ENCODE results near the gene MSH3.
"Not testable (repeated sequence)": the region's sequence is repeated elsewhere in the genome, so short reads cannot be mapped to it uniquely, and the experiment has no call there.

Gene MSH3

GRCh38 chr5:80799041-80799440, 144.6 kb downstream of the MSH3 start:
- DNase-seq: peak; percentile 61

- DNase-seq: no peak
These were observed 145.1 kb downstream of the MSH3 start for GRCh38 chr5:80799573-80799972.

GRCh38 chr5:80804332-80804731, 149.9 kb downstream of the MSH3 start:
- DNase-seq: no peak

- no peak for DNase-seq
These were observed 150.6 kb downstream of the MSH3 start for GRCh38 chr5:80805038-80805437.

DNA sequence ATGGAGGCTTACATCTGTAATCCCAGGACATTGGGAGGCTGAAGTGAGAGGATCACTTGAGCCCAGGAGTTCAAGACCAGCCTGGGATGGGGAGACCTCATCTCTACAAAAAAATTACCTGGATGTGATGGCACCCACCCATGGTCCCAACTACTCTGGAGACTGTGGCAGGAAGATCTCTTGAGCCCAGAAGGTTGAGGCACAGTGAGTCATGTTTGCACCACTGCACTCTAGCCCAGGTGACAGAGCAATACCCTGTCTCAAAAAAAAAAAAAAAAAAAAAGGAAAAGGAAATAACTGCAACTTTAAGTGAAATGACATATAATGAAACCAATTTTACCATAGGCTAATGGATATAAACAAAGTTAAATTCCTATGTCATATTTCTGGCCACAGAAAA, 152.5 kb downstream of the MSH3 start:
- no peak for DNase-seq

DNA sequence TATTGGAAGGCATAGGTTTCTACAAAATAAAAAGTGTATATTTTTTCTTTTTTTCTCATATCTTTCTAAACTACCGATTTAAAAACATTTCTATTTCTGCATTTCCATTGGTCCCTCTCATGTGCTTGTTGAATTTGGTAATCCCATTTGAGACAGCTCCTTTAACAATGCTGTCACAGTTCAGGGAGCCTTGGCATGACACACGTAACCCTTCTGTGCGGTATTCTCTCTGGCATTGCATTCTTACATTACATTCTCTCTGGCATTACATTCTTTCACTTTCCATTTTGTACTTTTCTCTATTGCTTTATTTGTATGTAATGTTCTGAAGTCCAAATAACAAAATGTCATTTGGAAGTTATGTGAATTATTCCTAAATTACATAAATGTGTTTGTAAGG, 155.0 kb downstream of the MSH3 start:
- DNase-seq: no peak

GRCh38 chr5:80810425-80810824, 156.0 kb downstream of the MSH3 start:
- DNase-seq: no peak

GRCh38 chr5:80816590-80816989, 162.1 kb downstream of the MSH3 start:
- no peak for DNase-seq

- DNase-seq: no peak
These were observed 166.2 kb downstream of the MSH3 start for GRCh38 chr5:80820685-80821084.

DNA sequence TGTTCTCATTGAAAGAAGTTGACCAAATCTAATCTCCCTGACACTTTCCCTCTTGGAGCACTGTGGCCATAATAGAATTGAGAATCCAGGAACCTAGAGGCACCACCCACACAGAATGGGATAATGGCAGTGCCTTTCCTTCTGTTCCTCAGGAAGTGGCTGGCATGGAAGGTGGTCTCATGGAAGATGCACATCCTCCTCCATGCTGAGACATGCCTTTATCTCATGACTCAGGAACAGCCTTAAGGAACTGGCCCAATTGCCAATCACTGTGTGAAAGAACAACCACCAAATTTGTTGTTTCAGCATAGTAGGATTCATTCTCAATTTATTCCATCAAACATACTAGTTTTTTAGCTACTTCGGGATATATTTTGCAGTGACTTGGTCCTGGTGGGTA, 168.2 kb downstream of the MSH3 start:
- no peak for DNase-seq

GRCh38 chr5:80824159-80824558, 169.7 kb downstream of the MSH3 start:
- not testable (repeated sequence) for DNase-seq

GRCh38 chr5:80825786-80826460, 171.5 kb downstream of the MSH3 start:
- no peak for DNase-seq

- no peak for DNase-seq
These were observed 180.3 kb downstream of the MSH3 start for GRCh38 chr5:80834710-80835109.

DNA sequence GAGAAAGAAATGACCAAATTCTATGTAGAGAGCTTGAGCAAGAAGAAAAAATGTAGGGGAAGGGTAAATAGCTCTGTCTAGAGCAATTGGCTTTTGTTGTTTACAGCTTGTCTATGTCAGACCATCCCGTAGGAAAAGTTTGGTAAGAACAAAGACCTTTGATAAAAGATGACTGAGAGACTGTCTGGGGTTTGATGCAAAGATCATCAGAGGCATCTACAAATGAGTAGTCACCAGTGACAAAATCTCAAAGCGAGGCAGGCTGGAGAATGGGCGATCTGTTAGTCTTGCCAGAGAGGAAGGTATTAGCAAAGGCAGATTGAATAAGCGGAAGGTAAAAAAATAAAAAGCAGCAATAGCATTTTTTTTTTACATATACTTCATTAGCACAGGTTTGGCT, 180.7 kb downstream of the MSH3 start:
- DNase-seq: no peak

GRCh38 chr5:80837679-80838078, 183.2 kb downstream of the MSH3 start:
- no peak for DNase-seq

DNA sequence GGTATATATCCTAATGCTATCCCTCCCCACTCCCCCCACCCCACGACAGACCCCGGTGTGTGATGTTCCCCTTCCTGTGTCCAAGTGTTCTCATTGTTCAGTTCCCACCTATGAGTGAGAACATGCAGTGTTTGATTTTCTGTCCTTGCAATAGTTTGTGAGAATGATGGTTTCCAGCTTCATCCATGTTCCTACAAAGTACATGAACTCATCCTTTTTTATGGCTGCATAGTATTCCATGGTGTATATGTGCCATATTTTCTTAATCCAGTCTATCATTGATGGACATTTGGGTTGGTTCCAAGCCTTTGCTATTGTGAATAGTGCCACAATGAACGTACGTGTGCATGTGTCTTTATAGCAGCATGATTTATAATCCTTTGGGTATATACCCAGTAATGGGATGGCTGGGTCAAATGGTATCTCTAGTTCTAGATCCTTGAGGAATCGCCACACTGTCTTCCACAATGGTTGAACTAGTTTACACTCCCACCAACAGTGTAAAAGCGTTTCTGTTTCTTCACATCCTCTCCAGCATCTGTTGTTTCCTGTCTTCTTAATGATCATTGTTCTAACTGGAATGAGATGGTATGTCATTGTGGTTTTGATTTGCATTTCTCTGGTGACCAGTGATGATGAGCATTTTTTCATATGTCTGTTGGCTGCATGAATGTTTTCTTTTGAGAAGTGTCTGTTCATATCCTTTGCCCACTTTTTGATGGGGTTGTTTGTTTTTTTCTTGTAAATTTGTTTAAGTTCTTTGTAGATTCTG, 186.8 kb downstream of the MSH3 start:
- not testable (repeated sequence) for DNase-seq

DNA sequence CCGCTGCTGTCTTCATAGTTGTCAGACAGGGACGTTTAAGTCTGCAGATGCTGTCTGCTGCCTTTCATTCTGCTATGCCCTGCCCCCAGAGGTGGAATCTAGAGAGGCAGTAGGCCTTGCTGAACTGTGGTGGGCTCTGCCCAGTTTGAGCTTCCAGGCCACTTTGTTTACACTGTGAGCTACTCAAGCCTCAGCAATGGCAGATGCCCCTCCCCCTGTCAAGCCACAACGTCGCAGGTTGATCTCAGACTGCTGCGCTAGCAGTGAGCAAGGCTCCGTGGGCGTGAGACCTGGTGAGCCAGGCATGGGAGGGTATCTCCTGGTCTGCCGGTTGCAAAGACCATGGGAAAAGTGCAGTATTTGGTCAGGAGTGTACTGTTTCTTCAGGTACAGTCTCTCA, 192.0 kb downstream of the MSH3 start:
- not testable (repeated sequence) for DNase-seq

- DNase-seq: not testable (repeated sequence)
These were observed 195.7 kb downstream of the MSH3 start for GRCh38 chr5:80850168-80850567.

GRCh38 chr5:80852331-80853245, 198.1 kb downstream of the MSH3 start:
- no peak for DNase-seq

DNA sequence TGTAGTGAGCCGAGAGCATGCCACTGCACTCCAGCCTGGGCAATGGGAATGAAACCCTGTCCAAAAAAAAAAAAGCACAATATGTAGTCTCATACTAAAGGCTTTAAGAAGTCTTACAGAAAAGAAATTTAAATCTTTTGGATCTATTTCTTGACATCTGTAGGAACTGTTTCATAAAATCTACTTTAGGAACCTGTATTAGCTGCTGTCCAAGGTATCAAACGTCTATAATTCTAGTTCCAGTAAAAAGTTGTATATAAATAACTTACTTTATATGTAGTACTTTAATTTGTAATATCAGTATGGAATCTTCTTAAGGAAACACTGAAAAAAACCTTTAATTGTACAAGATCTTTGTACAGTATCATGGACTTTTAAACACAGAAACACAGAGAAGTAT, 199.0 kb downstream of the MSH3 start:
- no peak for DNase-seq

GRCh38 chr5:80854583-80854982, 200.1 kb downstream of the MSH3 start:
- no peak for DNase-seq

DNA sequence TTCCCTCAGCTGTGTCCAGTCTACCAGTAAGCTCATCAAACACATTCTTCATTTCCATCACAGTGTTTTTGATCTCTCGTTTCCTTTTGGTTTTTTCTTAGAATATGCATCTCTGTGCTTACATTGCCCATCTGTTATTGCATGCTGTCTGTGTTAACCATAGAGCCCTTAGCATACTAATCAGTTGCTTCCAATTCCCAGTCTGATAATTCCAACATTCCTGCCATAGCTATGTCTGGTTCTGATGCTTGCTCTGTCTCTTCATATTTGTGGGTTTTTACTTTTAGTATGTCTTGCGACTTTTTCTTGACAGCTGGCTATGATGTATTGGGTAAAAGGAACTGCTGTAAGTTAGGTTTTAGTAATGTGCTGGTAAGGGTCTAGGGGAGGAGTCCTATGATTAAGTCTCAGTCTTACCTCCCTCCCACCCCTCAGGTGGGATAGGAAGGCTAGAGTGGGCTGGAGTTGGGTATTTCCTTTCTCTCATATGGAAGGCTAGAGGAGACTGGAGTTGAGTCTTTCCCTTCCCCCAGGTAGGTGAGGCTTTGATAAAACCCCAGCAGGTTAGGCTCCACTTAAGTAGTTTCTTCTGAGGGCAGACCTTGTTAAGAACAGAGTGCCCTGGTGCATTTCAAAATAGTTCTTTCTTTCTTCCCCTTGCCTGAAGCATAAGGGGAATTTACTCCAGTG, 206.6 kb downstream of the MSH3 start:
- no peak for DNase-seq

GRCh38 chr5:80863708-80864107, 209.3 kb downstream of the MSH3 start:
- DNase-seq: no peak

All from NCI-H524 treated with DMSO at 0.1 percent for 48 hours (cell line).